Testis (tissue), 3 donors: ENCODE measurements around the gene OPA3. TPM values are rescaled to one million over a fixed set of nuclear protein-coding genes. Genes with fewer than 3 reads are reported as not detected.

Source experiments
- DNase-seq: peaks from one replicate; pipeline ENCODE4 v3.0.0-alpha.2; 2019
- H3K27ac ChIP-seq, 2 donors: fragments of 200-600 bp; sonication (generic); one replicate each; pipeline ENCODE4 v1.5.1; 2019
- H3K27me3 ChIP-seq: fragments of 200-600 bp; sonication (generic); one replicate; pipeline ENCODE4 v1.5.1; 2019
- H3K36me3 ChIP-seq: fragments of 200-600 bp; sonication (generic); one replicate; pipeline ENCODE4 v1.5.1; 2017; ENCODE audit warnings: low read depth; ENCODE audit errors: missing control alignments
- H3K4me1 ChIP-seq: fragments of 200-600 bp; sonication (generic); one replicate; pipeline ENCODE4 v1.5.1; 2019
- H3K4me3 ChIP-seq, 2 donors: fragments of 200-600 bp; sonication (generic); one replicate each; pipeline ENCODE4 v1.5.1; 2017 to 2019
- H3K9me3 ChIP-seq: fragments of 200-600 bp; sonication (generic); one replicate; pipeline ENCODE4 v1.5.1; 2017
- CTCF ChIP-seq, 3 experiments: fragments of 450-650 bp in 2 of 3; fragments of 200-600 bp in 1 of 3; sonication (generic) in 1 of 3; IDR thresholded peaks; one replicate each; pipeline ENCODE4 v1.5.1; 2016 to 2019; ENCODE audit warnings: antibody characterized with exemption in 3 of 3, mild to moderate bottlenecking in 2 of 3, moderate library complexity in 1 of 3
- POLR2A ChIP-seq: fragments of 450-650 bp; IDR thresholded peaks from one replicate; pipeline ENCODE4 v1.6.1; 2017; ENCODE audit warnings: antibody characterized with exemption, mild to moderate bottlenecking, moderate library complexity
- WGBS, 2 donors: methylation state at CpG; one replicate each; pipeline ENCODE4 v1.1.5; 2018; 5-methylcytosine and 5-hydroxymethylcytosine counted together
- intact Hi-C: fragments of 100-400 bp; cut with DNase I; formaldehyde crosslinking; loops from one replicate; pipeline ENCODE4 v1.15.1; 2023; ENCODE audit warnings: low total_unique reads
- polyA plus RNA-seq: library from polyadenylated mRNA; stranded (reverse); fragments of 350-450 nt; fragmentation: Illumina TruSeq; extraction: RNeasy Lipid Tissue Mini Kit (QIAGEN cat#74804); gene quantifications from one replicate; pipeline ENCODE4 v1.2.3, GENCODE V29; 2014; ENCODE audit warnings: low read depth, low replicate concordance; ENCODE audit not compliant: insufficient read depth
- total RNA-seq, 2 donors: library from RNA; depleted of rRNA; stranded (reverse); fragments of >200 nt; gene quantifications; one replicate each; pipeline ENCODE4 v1.2.3, GENCODE V29; 2016

Gene OPA3
- total and polyA plus RNA-seq, 3 donors from 2014 or later = 18.3 to 20.9 (median 19.3) TPM

GRCh38 chr19:45506246-45506988 lies 78.2 kb downstream of the OPA3 start:
- Histone ChIP-seq H3K9me3 (no peaks in the 10 kb centered on the region), H3K27ac (peak overlapping the region; percentile 79 to 93), H3K27me3 (no peaks in the 10 kb centered on the region), H3K4me3 (peak overlapping the region; percentile 86 to 97), H3K4me1 (peaks cover 19% of the 10 kb centered on the region), H3K36me3 (no peaks in the 10 kb centered on the region)
- intact Hi-C loops = loop anchor here (5.0 kb wide), 1 partner anchor 76 kb away; the partner anchor contains the start of gene OPA3
- 1 to 5% methylated on average over 6 to 27 of the region's 47 CpGs for WGBS, 2 donors
- TF ChIP-seq POLR2A = peak; percentile 53
- TF ChIP-seq CTCF (IDR thresholded peaks at IDR 0.05) = peak in 1 of 3 experiments; percentile 39
- peak; percentile 96 for DNase-seq

DNA sequence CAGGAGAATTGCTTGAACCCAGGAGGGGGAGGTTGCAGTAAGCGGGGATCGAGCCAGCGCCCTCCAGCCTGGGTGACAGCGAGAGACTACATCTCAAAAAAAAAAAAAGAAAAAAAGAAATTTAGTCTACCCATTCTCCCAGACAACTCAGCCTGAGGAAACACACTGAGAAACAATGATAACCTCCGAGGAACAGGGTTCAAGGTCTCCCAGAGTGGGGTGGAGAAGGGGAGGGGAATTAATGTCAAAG lies 78.7 kb downstream of the OPA3 start:
- no peak for DNase-seq
- TF ChIP-seq CTCF (IDR thresholded peaks at IDR 0.05) = no peak
- no peak for TF ChIP-seq POLR2A
- H3K4me1 ChIP-seq = peaks cover 19% of the 10 kb centered on the region
- intact Hi-C loops = loop anchor here (5.0 kb wide), 1 partner anchor 76 kb away; the partner anchor contains the start of gene OPA3
- H3K27ac ChIP-seq = peak overlapping the region; percentile 79 to 93
- WGBS, 2 donors = 37% methylated on average over 5 of the region's 5 CpGs
- no peaks in the 10 kb centered on the region for H3K36me3 ChIP-seq
- H3K4me3 ChIP-seq = peak overlapping the region; percentile 86 to 97
- H3K27me3 ChIP-seq = no peaks in the 10 kb centered on the region
- no peaks in the 10 kb centered on the region for H3K9me3 ChIP-seq

DNA sequence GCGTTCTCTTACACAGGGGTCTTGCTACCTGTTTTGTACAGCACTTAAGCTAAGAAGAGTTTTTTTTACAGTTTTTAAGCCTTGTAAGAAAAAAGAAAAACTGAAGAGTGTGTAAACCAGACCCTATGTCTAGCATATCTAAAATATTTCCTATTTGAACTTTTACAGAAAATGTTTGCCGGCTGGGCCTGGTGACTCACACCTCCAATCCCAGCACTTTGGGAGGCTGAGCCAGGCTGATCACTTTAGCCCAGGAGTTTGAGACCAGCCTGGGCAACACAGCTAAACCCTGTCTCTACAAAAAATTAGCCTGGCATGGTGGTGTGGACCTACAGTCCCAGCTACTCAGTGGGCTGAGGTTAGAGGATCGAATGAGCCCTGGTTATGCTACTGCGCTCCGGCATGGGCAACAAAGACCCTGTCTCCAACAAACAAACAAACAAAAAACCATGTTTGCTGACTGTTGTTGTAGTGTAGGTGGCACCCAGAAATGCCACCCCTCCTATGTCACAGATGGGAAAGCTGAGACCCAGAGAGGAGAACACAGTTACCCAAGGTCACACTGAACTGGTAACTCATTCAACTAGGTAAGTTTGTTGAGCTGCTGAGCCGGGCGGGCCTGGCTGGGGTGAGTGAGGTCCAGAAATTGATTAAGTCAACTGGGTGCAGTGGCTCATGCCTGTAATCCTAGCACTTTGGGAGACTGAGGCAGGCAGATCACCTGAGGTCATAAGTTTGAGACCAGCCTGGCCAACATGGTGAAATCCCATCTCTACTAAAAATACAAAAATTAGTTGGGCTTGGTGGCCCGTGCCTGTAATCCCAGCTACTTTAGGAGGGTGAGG lies 79.2 kb downstream of the OPA3 start:
- DNase-seq = no peak
- Histone ChIP-seq H3K36me3 (no peaks in the 10 kb centered on the region), H3K9me3 (no peaks in the 10 kb centered on the region), H3K4me3 (no peak overlapping the region), H3K4me1 (peaks cover 19% of the 10 kb centered on the region), H3K27ac (peak overlapping the region in 1 of 2 donors; percentile 93), H3K27me3 (no peaks in the 10 kb centered on the region)
- TF ChIP-seq POLR2A = no peak
- TF ChIP-seq CTCF (IDR thresholded peaks at IDR 0.05) = no peak
- intact Hi-C loops = loop anchor here (5.0 kb wide), 1 partner anchor 77 kb away; the partner anchor contains the start of gene OPA3
- WGBS, 2 donors = 78% methylated on average over 8 of the region's 8 CpGs

GRCh38 chr19:45503909-45504308 lies 80.7 kb downstream of the OPA3 start:
- Histone ChIP-seq H3K27me3 (no peaks in the 10 kb centered on the region), H3K4me1 (peaks cover 9% of the 10 kb centered on the region), H3K27ac (no peak overlapping the region), H3K4me3 (no peak overlapping the region), H3K36me3 (no peaks in the 10 kb centered on the region), H3K9me3 (no peaks in the 10 kb centered on the region)
- no peak for TF ChIP-seq CTCF (IDR thresholded peaks at IDR 0.05)
- no peak for TF ChIP-seq POLR2A
- intact Hi-C loops = no loop called here
- no peak for DNase-seq
- 88% methylated on average over 9 of the region's 9 CpGs for WGBS, 2 donors
